Stimulated activated CD8-positive, alpha-beta memory T cell treated with anti-CD3 and anti-CD28 coated beads, Interleukin-4, amount 100 ng/mL, for 24 hours (primary cell): ENCODE data around the gene GRM7.

Experiments used
- DNase-seq: peaks from one replicate; pipeline ENCODE4 v3.0.0-alpha.2; 2020; ENCODE audit warnings: low read depth

Gene GRM7

GRCh38 chr3:7581831-7582230, 720.9 kb downstream of the GRM7 start:
- DNase-seq, result no peak

GRCh38 chr3:7585052-7585451, 724.1 kb downstream of the GRM7 start:
- DNase-seq, result no peak

DNA sequence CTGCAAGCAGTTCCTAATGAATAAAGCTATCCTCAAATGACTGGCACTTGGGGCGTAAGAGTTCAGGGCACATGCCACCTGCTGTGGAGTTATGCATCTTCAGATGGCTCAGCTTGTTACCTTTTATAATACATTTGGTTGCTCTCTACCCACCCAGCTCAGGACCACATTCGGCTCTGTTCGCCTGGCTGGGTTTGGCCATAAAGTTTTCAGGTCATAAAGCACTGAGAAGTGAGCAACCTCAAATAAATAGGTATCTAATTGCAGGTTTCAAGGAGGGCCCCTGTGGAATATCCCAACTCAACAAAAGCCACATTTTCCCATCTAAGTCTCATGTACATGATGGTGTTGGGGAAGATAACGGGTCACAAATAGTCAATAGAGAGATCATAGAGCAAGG, 727.3 kb downstream of the GRM7 start:
- no peak for DNase-seq

DNA sequence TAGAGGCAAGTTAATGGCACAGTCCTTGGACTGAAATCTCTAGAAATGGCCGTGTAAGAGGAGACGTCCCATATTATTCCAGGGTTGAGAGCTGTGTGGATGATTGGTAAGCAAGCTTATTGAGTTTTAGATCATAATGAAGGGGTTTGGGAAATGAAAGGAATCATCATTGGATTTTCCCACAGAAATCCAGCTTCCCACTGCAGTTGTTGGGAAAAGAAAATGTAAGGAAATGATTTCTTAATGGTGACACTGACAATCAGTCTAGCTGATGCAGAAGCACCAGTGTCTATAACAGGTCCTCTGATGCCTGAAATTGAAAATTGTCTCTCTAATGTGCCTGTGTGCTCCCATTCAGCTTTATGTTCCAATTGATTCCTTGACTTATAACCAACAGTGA, 728.6 kb downstream of the GRM7 start:
- no peak for DNase-seq

DNA sequence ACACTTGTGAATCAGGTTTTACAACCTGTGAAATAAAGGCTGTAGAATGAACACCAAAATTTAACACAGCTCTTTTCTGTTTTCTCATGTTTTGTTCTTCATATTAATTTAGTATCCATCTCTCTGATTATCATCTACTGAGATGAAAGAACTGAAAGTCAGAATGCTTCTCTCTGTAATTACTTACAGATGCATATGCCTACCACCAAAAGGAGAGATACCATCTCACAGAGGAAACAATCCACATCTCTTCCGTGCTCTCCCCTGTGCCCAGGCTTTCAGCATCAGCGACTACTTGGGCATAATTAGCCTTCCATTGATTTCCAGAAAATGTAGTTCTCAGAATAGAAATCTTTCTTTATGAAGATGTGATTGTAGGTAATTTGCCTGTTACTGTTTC, 741.4 kb downstream of the GRM7 start:
- no peak for DNase-seq

DNA sequence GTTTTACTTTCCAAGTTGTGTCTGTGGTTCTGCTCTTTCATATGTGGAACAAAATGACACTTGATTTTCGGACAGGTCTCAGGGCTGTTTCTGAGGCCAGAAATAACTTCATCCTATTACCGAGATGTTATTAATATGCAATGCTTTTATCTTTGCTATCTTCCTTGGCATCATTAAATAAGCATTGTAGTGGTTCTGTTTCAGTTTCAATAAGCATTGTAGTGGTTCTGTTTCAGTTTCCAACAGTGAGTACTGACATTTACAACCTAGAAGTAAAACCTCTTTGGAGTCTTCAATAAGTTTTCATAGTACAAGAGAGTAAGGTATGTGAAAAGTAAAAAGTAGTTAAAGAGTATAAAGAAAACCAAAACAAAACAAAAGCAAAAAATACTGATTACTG, 746.2 kb downstream of the GRM7 start:
- no peak for DNase-seq

GRCh38 chr3:7607676-7608075, 746.8 kb downstream of the GRM7 start:
- DNase-seq, result no peak

DNA sequence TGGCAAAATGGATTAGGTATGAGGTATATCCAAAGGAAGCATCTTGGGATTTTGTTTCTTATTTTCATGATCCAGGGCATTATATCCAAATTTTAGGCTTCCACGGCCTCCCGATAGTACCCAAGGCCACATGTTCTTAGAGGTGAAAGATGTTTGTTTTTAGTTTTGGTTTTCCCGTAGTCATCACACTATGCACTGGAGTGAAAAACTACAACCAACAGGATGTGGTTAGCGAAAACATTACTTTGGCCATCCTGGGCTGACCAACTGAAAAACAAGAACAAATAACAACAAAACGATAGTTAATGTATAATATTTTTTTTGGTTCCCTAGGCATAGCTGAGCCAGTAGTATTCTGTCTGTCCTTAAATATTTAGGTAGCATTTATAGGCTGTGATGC, 749.7 kb downstream of the GRM7 start:
- no peak for DNase-seq

- no peak for DNase-seq
These were observed 754.1 kb downstream of the GRM7 start for GRCh38 chr3:7615043-7615442.

DNA sequence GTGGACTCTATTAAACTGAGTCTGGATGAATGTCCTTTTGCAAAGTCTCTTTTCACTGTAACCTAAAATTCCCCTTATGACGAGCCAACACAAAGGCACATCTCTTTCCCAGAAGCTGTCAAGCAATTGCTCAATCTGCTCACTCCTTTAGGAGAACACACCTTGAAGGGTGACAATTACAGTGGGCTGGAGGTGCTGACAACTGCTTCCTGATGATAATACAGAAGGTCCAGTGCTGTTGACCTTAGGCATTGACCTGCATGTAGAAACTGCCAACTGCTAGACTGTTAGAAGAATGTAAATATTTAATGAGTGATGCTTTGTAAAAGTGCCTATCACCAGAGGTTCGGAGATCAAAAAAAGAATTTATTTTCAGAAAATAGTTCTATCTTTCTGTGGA, 757.7 kb downstream of the GRM7 start:
- DNase-seq, result no peak

GRCh38 chr3:7620401-7620800, 759.5 kb downstream of the GRM7 start:
- DNase-seq, result no peak

GRCh38 chr3:7621046-7621630, 760.2 kb downstream of the GRM7 start:
- DNase-seq, result no peak

DNA sequence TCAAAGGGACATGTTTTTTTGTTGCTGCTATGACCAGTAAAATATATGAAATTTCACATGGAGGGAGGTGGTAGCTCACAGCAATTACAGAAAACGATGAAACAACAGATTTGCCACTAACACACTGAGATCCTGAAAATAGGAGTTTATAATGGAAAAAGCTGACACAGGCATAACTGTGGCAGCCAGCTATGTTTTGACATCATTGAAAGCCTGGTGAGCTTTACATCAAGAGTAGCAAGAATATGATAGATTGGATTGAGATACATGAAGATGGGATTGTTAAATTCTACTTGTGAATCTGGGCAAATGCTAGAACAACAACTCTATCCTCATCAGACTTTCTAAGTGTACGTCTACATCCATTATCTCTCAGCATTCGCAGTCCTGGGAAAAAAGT, 760.7 kb downstream of the GRM7 start:
- no peak for DNase-seq

DNA sequence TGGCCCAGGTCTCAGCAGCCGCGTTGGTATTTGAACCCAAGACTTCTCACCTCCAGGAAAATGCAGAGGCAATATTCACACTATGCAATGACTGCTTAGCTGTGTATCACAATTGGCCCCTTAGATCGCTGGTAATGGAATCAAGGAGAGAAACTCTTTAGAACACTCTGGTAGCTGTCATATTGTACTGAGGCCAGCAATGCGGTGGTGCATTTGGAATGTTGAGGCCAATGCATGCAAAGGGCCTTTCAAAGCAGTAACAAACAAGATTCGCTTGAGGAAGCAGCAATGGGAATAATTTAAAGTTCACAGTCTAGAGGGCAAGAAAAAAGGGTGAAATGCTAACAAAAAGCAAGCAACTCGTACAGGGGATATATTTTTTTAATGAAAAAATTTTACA, 764.1 kb downstream of the GRM7 start:
- DNase-seq, result no peak

GRCh38 chr3:7630351-7630911, 769.5 kb downstream of the GRM7 start:
- DNase-seq, result no peak

DNA sequence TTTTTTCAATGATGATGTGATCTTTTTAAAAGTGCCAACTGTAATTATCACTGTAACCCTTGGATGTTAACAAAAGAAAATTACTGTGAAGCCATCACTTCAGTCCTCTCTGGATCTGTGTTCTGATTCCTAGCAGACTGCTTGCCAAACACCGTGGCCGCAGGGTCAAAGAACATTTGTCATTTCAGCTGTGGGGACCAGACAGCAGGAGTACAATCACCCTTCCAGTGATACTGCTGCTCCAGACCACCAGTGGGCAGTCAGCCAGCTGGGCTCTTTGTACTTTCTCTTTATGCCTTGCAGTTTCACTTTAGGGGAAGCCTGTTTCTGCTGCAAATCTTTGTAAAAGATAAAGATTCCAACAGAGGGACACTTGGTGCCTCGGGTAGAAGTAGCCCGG, 770.0 kb downstream of the GRM7 start:
- DNase-seq, result no peak

DNA sequence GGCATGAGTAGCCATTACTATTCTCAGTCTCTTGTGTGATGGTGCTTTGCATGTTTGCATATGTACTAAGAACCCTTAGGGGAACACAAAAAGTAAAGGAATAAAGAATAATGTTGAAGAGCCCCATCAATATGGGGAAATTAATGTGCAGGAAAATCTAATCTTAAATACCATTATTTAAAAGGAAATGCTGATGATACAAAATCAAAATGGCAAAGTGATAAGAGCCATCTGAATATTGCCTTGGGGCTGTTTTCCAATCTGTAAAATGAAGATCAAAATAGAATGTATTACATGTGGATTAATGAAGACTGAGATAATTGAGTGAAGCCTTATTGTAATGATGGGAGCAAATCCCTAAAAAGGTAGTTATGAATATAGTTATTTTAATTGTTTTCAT, 771.4 kb downstream of the GRM7 start:
- no peak for DNase-seq

- DNase-seq, result no peak
These were observed 776.8 kb downstream of the GRM7 start for GRCh38 chr3:7637694-7638093.

DNA sequence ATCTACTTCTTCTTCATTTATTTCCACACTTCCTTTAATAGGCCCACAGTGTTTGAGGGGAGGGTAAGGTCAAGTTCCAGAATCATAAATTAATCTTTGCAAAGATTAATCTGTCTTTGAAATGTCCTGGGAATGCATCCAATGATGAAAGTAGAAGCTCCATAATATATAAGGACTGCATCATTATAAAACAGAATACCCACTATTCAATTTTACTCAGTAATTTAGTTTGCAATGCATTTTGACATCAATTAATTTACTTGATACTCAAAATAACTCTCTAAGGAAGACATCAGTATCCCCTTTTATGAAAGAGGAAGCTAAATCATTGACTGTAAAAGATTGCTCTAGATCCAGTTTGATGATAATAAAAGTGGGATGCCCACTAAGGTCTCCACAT, 777.2 kb downstream of the GRM7 start:
- no peak for DNase-seq

GRCh38 chr3:7640787-7641186, 779.9 kb downstream of the GRM7 start:
- no peak for DNase-seq

DNA sequence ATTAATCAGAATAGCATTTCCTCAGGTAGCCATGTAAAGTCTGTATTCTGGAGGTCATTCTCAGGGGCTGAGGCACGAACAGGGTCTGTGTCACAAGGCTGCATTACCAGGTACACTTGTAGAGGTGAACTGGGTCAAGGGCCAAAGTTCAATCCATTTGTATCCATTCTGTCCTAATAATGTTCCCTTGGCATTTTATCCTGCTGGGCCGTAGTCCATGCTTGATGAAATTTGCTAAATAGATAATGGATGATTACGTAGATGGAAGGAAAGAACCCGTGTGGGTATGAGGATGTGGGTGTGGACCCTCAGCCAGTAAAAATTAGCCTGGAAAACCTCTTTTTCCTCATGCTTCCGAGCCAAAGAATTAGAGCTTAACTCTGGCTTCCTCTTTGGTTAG, 785.9 kb downstream of the GRM7 start:
- no peak for DNase-seq

GRCh38 chr3:7650466-7650865, 789.6 kb downstream of the GRM7 start:
- no peak for DNase-seq

DNA sequence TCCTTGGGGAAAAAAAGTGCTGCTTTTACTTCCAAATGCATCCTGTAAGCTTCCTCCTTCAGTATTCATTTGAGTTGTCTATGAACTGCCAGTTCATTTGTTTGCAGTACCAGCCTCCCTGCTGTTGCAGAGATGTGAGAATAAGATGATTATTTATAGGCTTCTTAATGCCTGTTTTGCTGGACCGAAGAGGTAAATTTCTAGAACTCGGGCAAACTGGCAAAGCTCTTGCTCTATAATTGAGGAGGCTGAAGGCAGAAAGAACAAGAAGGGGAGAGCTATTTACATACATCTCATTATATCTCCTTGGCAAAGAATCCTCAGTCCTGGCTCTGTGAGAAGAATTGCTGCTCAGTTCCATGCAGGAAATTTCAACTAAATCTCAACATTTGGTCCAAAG, 790.4 kb downstream of the GRM7 start:
- no peak for DNase-seq

DNA sequence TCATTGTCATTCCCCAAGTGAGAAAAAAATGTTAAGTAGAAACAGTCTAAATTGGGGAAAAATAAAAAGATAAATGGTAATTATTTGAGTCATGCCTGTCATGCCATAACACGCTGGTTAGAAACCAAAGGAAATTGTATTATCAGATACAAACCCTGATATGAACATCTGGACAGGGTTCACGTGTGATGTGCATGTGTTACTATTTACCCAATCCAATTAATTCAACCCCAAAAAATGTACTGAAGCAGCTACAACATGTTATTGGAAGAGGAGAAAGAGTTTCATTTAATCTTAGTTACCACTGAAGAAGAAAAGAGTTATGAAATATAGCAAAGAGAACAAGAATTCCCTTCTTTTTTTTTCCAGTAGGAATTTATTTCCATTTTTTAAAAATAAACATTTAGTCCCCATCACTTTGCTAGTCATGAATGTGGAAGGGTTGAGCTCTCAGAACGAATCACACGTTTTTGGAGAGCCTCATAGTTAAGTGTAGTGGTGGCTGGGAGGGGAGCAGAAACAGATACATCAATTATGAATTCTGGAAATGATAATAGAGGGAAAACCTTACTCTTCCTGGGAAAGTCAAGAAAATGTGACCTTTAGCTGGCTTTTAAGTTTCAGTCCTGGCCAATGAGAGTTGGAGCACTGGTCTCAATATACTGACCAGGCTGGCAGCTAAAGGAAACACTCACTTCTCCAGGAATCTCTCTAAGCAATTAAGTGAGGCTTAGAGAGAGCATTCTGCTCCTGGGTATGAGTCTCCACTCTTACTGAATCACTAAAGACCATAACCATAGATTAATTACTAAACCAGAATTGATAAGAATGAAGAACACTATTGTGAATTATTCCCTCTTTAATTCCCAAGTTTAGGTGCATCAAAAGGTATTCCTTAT, 796.5 kb downstream of the GRM7 start:
- no peak for DNase-seq
